ENCODE data around the gene ASPHD1. TPM values are rescaled to one million over a fixed set of nuclear protein-coding genes. Genes with fewer than 3 reads are reported as not detected.
"Not testable (repeated sequence)": the region's sequence is repeated elsewhere in the genome, so short reads cannot be mapped to it uniquely, and the experiment has no call there.

ASPHD1 gene
- total RNA-seq, 4 donors from 2014 or later: 0.40 to 1.2 (median 1.1) TPM; not detected in 1

DNA sequence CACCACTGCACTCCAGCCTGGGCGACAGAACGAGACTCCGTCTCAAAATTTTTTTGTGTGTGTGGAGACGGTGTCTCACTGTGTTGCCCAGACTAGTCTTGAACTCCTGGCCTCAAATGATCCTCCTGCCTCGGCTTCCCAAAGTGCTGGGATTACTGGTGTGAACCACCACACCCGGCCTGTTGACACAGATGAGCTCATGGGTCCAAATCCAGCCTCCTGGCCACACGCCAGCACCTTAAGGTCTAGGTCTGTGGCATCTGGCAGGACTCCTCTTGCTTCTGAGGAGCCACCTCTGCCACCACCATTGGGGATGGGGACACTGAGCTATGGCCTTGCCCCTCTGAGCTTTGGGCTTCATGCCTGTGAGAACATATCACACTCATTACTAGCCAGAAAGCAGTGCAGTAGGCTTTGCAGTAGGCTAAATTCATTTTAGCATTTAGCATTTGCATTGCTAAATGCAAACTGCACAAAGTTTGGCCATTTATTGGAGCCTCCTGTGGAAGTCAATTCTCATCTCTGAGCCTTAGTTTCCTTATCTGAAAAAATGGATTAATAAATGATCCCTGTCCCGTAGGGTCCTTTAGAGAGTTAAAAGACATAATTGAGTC is 31.8 kb upstream of the ASPHD1 start:
- TF ChIP-seq, protein P1, sequence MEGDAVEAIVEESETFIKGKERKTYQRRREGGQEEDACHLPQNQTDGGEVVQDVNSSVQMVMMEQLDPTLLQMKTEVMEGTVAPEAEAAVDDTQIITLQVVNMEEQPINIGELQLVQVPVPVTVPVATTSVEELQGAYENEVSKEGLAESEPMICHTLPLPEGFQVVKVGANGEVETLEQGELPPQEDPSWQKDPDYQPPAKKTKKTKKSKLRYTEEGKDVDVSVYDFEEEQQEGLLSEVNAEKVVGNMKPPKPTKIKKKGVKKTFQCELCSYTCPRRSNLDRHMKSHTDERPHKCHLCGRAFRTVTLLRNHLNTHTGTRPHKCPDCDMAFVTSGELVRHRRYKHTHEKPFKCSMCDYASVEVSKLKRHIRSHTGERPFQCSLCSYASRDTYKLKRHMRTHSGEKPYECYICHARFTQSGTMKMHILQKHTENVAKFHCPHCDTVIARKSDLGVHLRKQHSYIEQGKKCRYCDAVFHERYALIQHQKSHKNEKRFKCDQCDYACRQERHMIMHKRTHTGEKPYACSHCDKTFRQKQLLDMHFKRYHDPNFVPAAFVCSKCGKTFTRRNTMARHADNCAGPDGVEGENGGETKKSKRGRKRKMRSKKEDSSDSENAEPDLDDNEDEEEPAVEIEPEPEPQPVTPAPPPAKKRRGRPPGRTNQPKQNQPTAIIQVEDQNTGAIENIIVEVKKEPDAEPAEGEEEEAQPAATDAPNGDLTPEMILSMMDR (IDR thresholded peaks at IDR 0.05): no peak
- no peak for TF ChIP-seq EP300 (IDR thresholded peaks at IDR 0.05; ENCODE audit: low read depth)
- TF ChIP-seq POLR2A (IDR thresholded peaks at IDR 0.05): no peak
- no peak for TF ChIP-seq POLR2AphosphoS5 (IDR thresholded peaks at IDR 0.05)
- Histone ChIP-seq H3K36me3 (no peaks in the 10 kb centered on the region), H3K9me3 (no peaks in the 10 kb centered on the region), H3K27me3 (no peaks in the 10 kb centered on the region), H3K27ac (no peak overlapping the region), H3K4me1 (peaks cover 0 to 4% (median 2%) of the 10 kb centered on the region in 4 donors), H3K4me3 (no peak overlapping the region)
- 73% methylated on average over 8 of the region's 8 CpGs; no CpG with 5 or more reads in 1 of the 2 donors for WGBS, 2 donors (ENCODE audit: low coverage in 1 of 2)
- intact Hi-C loops (cut with DNase I; ENCODE audit: low total_unique reads) (no loop called here), in situ Hi-C loops (cut with MboI; ENCODE audit: low pct_ligation_motif_present in 1 of 4, low pct_unique_long_range_greater_than_20kb in 1 of 4, low sequenced_read_pairs in 3 of 4) (loop anchor here in 2 of 4 donors (25.0 kb wide), 1 partner anchor 144 kb away; the partner anchor contains the start of genes C16orf92 (in 2 of the 2) and DOC2A (in 2 of the 2))
- no peak for DNase-seq

DNA sequence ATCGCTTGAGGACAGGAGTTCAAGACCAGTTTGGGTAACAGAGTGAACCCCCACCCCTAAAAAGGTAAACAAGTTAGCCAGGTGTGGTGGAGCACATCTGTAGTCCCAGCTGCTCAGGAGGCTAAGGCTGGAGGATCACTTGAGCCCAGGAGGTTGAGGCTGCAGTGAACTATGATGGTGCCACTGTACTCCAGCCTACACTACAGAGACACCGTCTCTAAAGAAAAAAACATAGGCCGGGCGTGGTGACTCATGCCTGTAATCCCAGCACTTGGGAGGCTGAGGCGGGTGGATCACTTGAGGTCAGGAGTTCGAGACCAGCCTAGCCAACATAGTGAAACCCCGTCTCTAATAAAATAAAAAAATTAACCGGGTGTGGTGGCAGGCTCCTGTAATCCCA is 31.2 kb upstream of the ASPHD1 start:
- H3K27ac ChIP-seq; H3K4me1 ChIP-seq; H3K36me3 ChIP-seq; H3K4me3 ChIP-seq; DNase-seq; H3K27me3 ChIP-seq; intact Hi-C loops (cut with DNase I; ENCODE audit: low total_unique reads); H3K9me3 ChIP-seq: not testable (repeated sequence)
- WGBS, 2 donors (ENCODE audit: low coverage in 1 of 2): 69 to 81% methylated on average over 4 to 8 of the region's 8 CpGs
- in situ Hi-C loops (cut with MboI; ENCODE audit: low pct_ligation_motif_present in 1 of 4, low pct_unique_long_range_greater_than_20kb in 1 of 4, low sequenced_read_pairs in 3 of 4): loop anchor here in 2 of 4 donors (25.0 kb wide), 1 partner anchor 143 kb away; the partner anchor contains the start of genes C16orf92 (in 2 of the 2) and DOC2A (in 2 of the 2)

DNA sequence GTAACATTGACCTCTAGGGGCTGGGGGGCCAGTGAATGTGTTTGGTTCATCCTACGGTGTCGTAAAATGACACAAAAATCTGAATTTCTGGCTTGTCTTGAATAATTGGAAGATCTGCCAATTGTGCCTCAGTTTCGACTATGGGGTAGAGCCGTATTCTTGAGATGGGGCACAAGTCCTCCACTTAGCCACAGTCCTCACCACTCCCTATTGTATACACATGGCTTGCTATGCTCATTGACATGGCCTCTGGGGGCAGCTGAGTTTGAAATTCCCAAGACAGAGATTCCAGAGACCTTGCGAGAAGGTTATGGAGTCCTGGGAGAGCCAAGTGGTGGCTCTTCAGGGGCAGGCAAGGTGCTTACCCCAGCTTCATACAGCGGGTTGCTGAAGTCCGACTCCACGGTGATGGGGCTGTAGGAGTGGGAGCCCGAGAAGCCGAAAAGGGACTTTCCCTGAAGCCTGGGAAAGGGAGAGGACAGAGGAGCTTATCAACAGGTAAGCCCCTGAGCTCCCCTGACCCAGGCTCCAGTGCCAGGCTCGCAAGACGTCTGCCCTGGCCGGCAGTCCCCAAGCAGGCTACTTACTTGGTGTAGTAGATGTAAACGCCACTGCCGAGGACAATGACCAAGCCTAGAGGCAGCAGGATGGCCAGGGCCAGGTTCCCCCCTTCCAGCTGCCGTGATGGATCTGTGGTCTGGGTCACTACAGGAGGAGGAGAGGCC is 28.3 kb upstream of the ASPHD1 start:
- no peak for DNase-seq
- 92 to 100% methylated on average over 4 to 16 of the region's 16 CpGs for WGBS, 2 donors (ENCODE audit: low coverage in 1 of 2)
- Histone ChIP-seq H3K27ac (no peak overlapping the region), H3K36me3 (no peaks in the 10 kb centered on the region), H3K4me3 (no peak overlapping the region), H3K9me3 (no peaks in the 10 kb centered on the region), H3K27me3 (peaks cover 14% of the 10 kb centered on the region), H3K4me1 (peaks cover 0 to 9% (median 4%) of the 10 kb centered on the region in 4 donors)
- intact Hi-C loops (cut with DNase I; ENCODE audit: low total_unique reads): no loop called here
- in situ Hi-C loops (cut with MboI; ENCODE audit: low pct_ligation_motif_present in 1 of 4, low pct_unique_long_range_greater_than_20kb in 1 of 4, low sequenced_read_pairs in 3 of 4): loop anchor here in 2 of 4 donors (25.0 kb wide), 1 partner anchor 140 kb away; the partner anchor contains the start of genes C16orf92 (in 2 of the 2) and DOC2A (in 2 of the 2)
- TF ChIP-seq POLR2AphosphoS5 (IDR thresholded peaks at IDR 0.05) (no peak), EP300 (IDR thresholded peaks at IDR 0.05; ENCODE audit: low read depth) (no peak), POLR2A (IDR thresholded peaks at IDR 0.05) (no peak)
- TF ChIP-seq, protein P1 (IDR thresholded peaks at IDR 0.05): no peak

DNA sequence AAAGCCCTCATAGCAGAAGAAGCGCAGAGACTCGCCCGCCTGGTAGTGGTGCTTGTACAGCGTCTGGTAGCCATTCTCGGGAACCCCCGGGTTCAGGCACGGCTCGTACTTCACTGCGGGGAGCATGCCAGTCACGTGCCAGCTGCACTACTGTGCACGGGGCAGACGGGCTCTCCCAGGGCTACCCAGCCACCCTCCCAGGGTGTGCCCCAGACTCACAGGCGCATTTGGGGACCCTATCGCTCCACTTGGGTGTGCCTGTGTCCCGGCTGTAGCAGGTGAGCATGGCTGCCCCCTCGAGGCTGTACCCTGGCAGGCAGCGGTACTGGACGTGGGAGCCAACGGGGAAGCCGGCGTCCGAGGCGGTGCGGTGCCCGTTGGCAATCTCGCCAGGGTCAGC is 27.0 kb upstream of the ASPHD1 start:
- no peak for TF ChIP-seq EP300 (IDR thresholded peaks at IDR 0.05; ENCODE audit: low read depth)
- no peak for TF ChIP-seq POLR2A (IDR thresholded peaks at IDR 0.05)
- TF ChIP-seq, protein P1 (IDR thresholded peaks at IDR 0.05): no peak
- TF ChIP-seq POLR2AphosphoS5 (IDR thresholded peaks at IDR 0.05): no peak
- Histone ChIP-seq H3K27me3 (peaks cover 27% of the 10 kb centered on the region), H3K4me1 (peaks cover 0 to 12% (median 4%) of the 10 kb centered on the region in 4 donors), H3K4me3 (no peak overlapping the region), H3K27ac (no peak overlapping the region), H3K36me3 (no peaks in the 10 kb centered on the region), H3K9me3 (no peaks in the 10 kb centered on the region)
- intact Hi-C loops (cut with DNase I; ENCODE audit: low total_unique reads) (no loop called here), in situ Hi-C loops (cut with MboI; ENCODE audit: low pct_ligation_motif_present in 1 of 4, low pct_unique_long_range_greater_than_20kb in 1 of 4, low sequenced_read_pairs in 3 of 4) (loop anchor here in 2 of 4 donors (25.0 kb wide), 1 partner anchor 139 kb away; the partner anchor contains the start of genes C16orf92 (in 2 of the 2) and DOC2A (in 2 of the 2))
- DNase-seq: no peak
- 94% methylated on average over 26 of the region's 26 CpGs; no CpG with 5 or more reads in 1 of the 2 donors for WGBS, 2 donors (ENCODE audit: low coverage in 1 of 2)

Data from transverse colon (tissue), 4 donors.